ENCODE data around the gene THG1L.
"Not testable (repeated sequence)": the region's sequence is repeated elsewhere in the genome, so short reads cannot be mapped to it uniquely, and the experiment has no call there.

Gene THG1L

DNA sequence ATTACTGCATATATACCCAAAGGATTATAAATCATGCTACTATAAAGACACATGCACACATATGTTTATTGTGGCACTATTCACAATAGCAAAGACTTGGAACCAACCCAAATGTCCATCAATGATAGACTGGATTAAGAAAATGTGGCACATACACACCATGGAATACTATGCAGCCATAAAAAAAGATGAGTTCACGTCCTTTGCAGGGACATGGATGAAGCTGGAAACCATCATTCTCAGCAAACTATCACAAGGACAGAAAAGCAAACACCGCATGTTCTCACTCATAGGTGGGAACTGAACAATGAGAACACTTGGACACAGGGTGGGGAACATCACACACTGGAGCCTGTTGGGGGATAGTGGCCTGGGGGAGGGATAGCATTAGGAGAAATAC lies 4.6 kb upstream of the THG1L start:
- not testable (repeated sequence) for H3K27ac ChIP-seq (ENCODE audit: low read length); H3K4me1 ChIP-seq (ENCODE audit: control insufficient read depth, insufficient read depth, low read length); H3K36me3 ChIP-seq (ENCODE audit: control insufficient read depth, insufficient read depth, low read length); H3K9me3 ChIP-seq (ENCODE audit: control insufficient read depth, insufficient read depth, low read length); DNase-seq (ENCODE audit: low read depth, low spot score); H3K4me3 ChIP-seq (ENCODE audit: low read length); H3K27me3 ChIP-seq (ENCODE audit: control insufficient read depth, insufficient read depth, low read length)
- no CpG with 5 or more reads among the region's 2 CpGs for WGBS (ENCODE audit: insufficient coverage, insufficient read length)

- no CpG with 5 or more reads among the region's 1 CpG for WGBS (ENCODE audit: insufficient coverage, insufficient read length)
- H3K27ac ChIP-seq (ENCODE audit: low read length); H3K4me1 ChIP-seq (ENCODE audit: control insufficient read depth, insufficient read depth, low read length); H3K9me3 ChIP-seq (ENCODE audit: control insufficient read depth, insufficient read depth, low read length); H3K36me3 ChIP-seq (ENCODE audit: control insufficient read depth, insufficient read depth, low read length); H3K4me3 ChIP-seq (ENCODE audit: low read length); DNase-seq (ENCODE audit: low read depth, low spot score); H3K27me3 ChIP-seq (ENCODE audit: control insufficient read depth, insufficient read depth, low read length): not testable (repeated sequence)
Observed at GRCh38 chr5:157727858-157728257, 3.4 kb upstream of the THG1L start.

GRCh38 chr5:157729858-157730257 lies 1.4 kb upstream of the THG1L start:
- no peaks in the 10 kb centered on the region for H3K4me1 ChIP-seq (ENCODE audit: control insufficient read depth, insufficient read depth, low read length)
- no peak for DNase-seq (ENCODE audit: low read depth, low spot score)
- no peaks in the 10 kb centered on the region for H3K9me3 ChIP-seq (ENCODE audit: control insufficient read depth, insufficient read depth, low read length)
- no peak overlapping the region for H3K4me3 ChIP-seq (ENCODE audit: low read length)
- peaks cover 3% of the 10 kb centered on the region; the same call in 1 of the 2 replicates for H3K36me3 ChIP-seq (ENCODE audit: control insufficient read depth, insufficient read depth, low read length)
- H3K27ac ChIP-seq (ENCODE audit: low read length): no peak overlapping the region
- H3K27me3 ChIP-seq (ENCODE audit: control insufficient read depth, insufficient read depth, low read length): no peaks in the 10 kb centered on the region

DNA sequence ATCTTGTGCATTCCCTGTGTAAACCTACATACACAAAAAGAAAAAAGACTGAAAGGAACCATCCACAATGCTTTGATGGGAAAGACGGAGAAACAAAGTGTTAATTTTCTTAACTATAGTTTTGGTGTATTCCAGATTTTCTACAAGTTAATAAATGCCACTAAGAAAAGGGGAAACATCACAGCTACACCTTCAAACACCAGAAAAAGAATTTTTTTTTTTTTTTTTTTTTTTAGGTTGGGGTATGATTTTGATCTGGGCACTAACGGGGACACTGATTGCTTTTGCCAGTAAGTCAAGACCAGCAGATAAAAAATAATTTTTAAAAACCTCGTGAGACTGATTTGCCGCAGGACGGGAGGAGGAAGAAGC lies 334 bp upstream of the THG1L start:
- Histone ChIP-seq H3K4me1 (ENCODE audit: control insufficient read depth, insufficient read depth, low read length) (no peaks in the 10 kb centered on the region), H3K27ac (ENCODE audit: low read length) (no peak overlapping the region), H3K4me3 (ENCODE audit: low read length) (no peak overlapping the region; the same call in 1 of the 2 replicates), H3K36me3 (ENCODE audit: control insufficient read depth, insufficient read depth, low read length) (peaks cover 6% of the 10 kb centered on the region; the same call in 1 of the 2 replicates), H3K9me3 (ENCODE audit: control insufficient read depth, insufficient read depth, low read length) (no peaks in the 10 kb centered on the region), H3K27me3 (ENCODE audit: control insufficient read depth, insufficient read depth, low read length) (no peaks in the 10 kb centered on the region)
- DNase-seq (ENCODE audit: low read depth, low spot score): no peak
- no CpG with 5 or more reads among the region's 5 CpGs for WGBS (ENCODE audit: insufficient coverage, insufficient read length)

GRCh38 chr5:157732130-157732514 lies 902 bp downstream of the THG1L start:
- no CpG with 5 or more reads among the region's 5 CpGs for WGBS (ENCODE audit: insufficient coverage, insufficient read length)
- Histone ChIP-seq H3K4me3 (ENCODE audit: low read length) (no peak overlapping the region), H3K4me1 (ENCODE audit: control insufficient read depth, insufficient read depth, low read length) (no peaks in the 10 kb centered on the region), H3K27me3 (ENCODE audit: control insufficient read depth, insufficient read depth, low read length) (no peaks in the 10 kb centered on the region), H3K27ac (ENCODE audit: low read length) (no peak overlapping the region), H3K9me3 (ENCODE audit: control insufficient read depth, insufficient read depth, low read length) (no peaks in the 10 kb centered on the region), H3K36me3 (ENCODE audit: control insufficient read depth, insufficient read depth, low read length) (peaks cover 9% of the 10 kb centered on the region; the same call in 1 of the 2 replicates)
- DNase-seq (ENCODE audit: low read depth, low spot score): no peak

- DNase-seq (ENCODE audit: low read depth, low spot score): no peak
- H3K27me3 ChIP-seq (ENCODE audit: control insufficient read depth, insufficient read depth, low read length): no peaks in the 10 kb centered on the region
- H3K4me3 ChIP-seq (ENCODE audit: low read length): no peak overlapping the region
- H3K36me3 ChIP-seq (ENCODE audit: control insufficient read depth, insufficient read depth, low read length): peaks cover 10% of the 10 kb centered on the region; the same call in 1 of the 2 replicates
- H3K27ac ChIP-seq (ENCODE audit: low read length): no peak overlapping the region
- H3K9me3 ChIP-seq (ENCODE audit: control insufficient read depth, insufficient read depth, low read length): no peaks in the 10 kb centered on the region
- no CpG with 5 or more reads among the region's 8 CpGs for WGBS (ENCODE audit: insufficient coverage, insufficient read length)
- H3K4me1 ChIP-seq (ENCODE audit: control insufficient read depth, insufficient read depth, low read length): no peaks in the 10 kb centered on the region
Observed at GRCh38 chr5:157732596-157733262, 1.5 kb downstream of the THG1L start.

GRCh38 chr5:157734436-157734835 lies 3.2 kb downstream of the THG1L start:
- no peaks in the 10 kb centered on the region for H3K4me1 ChIP-seq (ENCODE audit: control insufficient read depth, insufficient read depth, low read length)
- no peak overlapping the region for H3K27ac ChIP-seq (ENCODE audit: low read length)
- peaks cover 14% of the 10 kb centered on the region; the same call in 1 of the 2 replicates for H3K36me3 ChIP-seq (ENCODE audit: control insufficient read depth, insufficient read depth, low read length)
- no CpG with 5 or more reads among the region's 7 CpGs for WGBS (ENCODE audit: insufficient coverage, insufficient read length)
- H3K9me3 ChIP-seq (ENCODE audit: control insufficient read depth, insufficient read depth, low read length): no peaks in the 10 kb centered on the region
- no peak for DNase-seq (ENCODE audit: low read depth, low spot score)
- no peaks in the 10 kb centered on the region for H3K27me3 ChIP-seq (ENCODE audit: control insufficient read depth, insufficient read depth, low read length)
- H3K4me3 ChIP-seq (ENCODE audit: low read length): no peak overlapping the region

- Histone ChIP-seq H3K9me3 (ENCODE audit: control insufficient read depth, insufficient read depth, low read length) (no peaks in the 10 kb centered on the region), H3K36me3 (ENCODE audit: control insufficient read depth, insufficient read depth, low read length) (peaks cover 17% of the 10 kb centered on the region; the same call in 1 of the 2 replicates), H3K27ac (ENCODE audit: low read length) (no peak overlapping the region), H3K4me1 (ENCODE audit: control insufficient read depth, insufficient read depth, low read length) (no peaks in the 10 kb centered on the region), H3K27me3 (ENCODE audit: control insufficient read depth, insufficient read depth, low read length) (no peaks in the 10 kb centered on the region), H3K4me3 (ENCODE audit: low read length) (no peak overlapping the region)
- no CpG with 5 or more reads among the region's 6 CpGs for WGBS (ENCODE audit: insufficient coverage, insufficient read length)
- no peak for DNase-seq (ENCODE audit: low read depth, low spot score)
Observed at GRCh38 chr5:157735991-157736390, 4.8 kb downstream of the THG1L start.

- Histone ChIP-seq H3K27ac (ENCODE audit: low read length) (no peak overlapping the region), H3K36me3 (ENCODE audit: control insufficient read depth, insufficient read depth, low read length) (peaks cover 14% of the 10 kb centered on the region; the same call in 1 of the 2 replicates), H3K4me3 (ENCODE audit: low read length) (no peak overlapping the region), H3K9me3 (ENCODE audit: control insufficient read depth, insufficient read depth, low read length) (no peaks in the 10 kb centered on the region), H3K4me1 (ENCODE audit: control insufficient read depth, insufficient read depth, low read length) (peaks cover 2% of the 10 kb centered on the region; the same call in 1 of the 2 replicates), H3K27me3 (ENCODE audit: control insufficient read depth, insufficient read depth, low read length) (peaks cover 5% of the 10 kb centered on the region; the same call in 1 of the 2 replicates)
- no CpG with 5 or more reads among the region's 12 CpGs for WGBS (ENCODE audit: insufficient coverage, insufficient read length)
- DNase-seq (ENCODE audit: low read depth, low spot score): no peak
Observed at GRCh38 chr5:157739388-157740228, 8.4 kb downstream of the THG1L start.

GRCh38 chr5:157740229-157740610 lies 9.0 kb downstream of the THG1L start:
- peaks cover 7% of the 10 kb centered on the region; the same call in 1 of the 2 replicates for H3K27me3 ChIP-seq (ENCODE audit: control insufficient read depth, insufficient read depth, low read length)
- H3K4me1 ChIP-seq (ENCODE audit: control insufficient read depth, insufficient read depth, low read length): peaks cover 4% of the 10 kb centered on the region; the same call in 1 of the 2 replicates
- H3K27ac ChIP-seq (ENCODE audit: low read length): no peak overlapping the region
- DNase-seq (ENCODE audit: low read depth, low spot score): no peak
- H3K36me3 ChIP-seq (ENCODE audit: control insufficient read depth, insufficient read depth, low read length): peaks cover 12% of the 10 kb centered on the region; the same call in 1 of the 2 replicates
- H3K9me3 ChIP-seq (ENCODE audit: control insufficient read depth, insufficient read depth, low read length): no peaks in the 10 kb centered on the region
- H3K4me3 ChIP-seq (ENCODE audit: low read length): no peak overlapping the region
- no CpG with 5 or more reads among the region's 3 CpGs for WGBS (ENCODE audit: insufficient coverage, insufficient read length)
